GM18519 (cell line): ENCODE data around the gene METTL26.
A peak's percentile ranks its signal among the peaks of the same experiment; 100 is the strongest.
"Not testable (repeated sequence)": the region's sequence is repeated elsewhere in the genome, so short reads cannot be mapped to it uniquely, and the experiment has no call there.

Experiments used
- ATAC-seq: cut with Tn5 transposase; IDR thresholded peaks from one replicate; pipeline ENCODE4 v1.9.1; 2021; ENCODE audit warnings: mild to moderate bottlenecking, moderate library complexity; ENCODE audit not compliant: unreplicated experiment, low FRiP score

Gene METTL26

GRCh38 chr16:606656-607307, 29.3 kb downstream of the METTL26 start:
- ATAC-seq = no peak

GRCh38 chr16:603933-604332, 32.2 kb downstream of the METTL26 start:
- no peak for ATAC-seq

- no peak for ATAC-seq
Measured at GRCh38 chr16:600781-601180, 35.3 kb downstream of the METTL26 start.

GRCh38 chr16:598823-599739, 37.0 kb downstream of the METTL26 start:
- ATAC-seq = no peak

- not testable (repeated sequence) for ATAC-seq
Measured at GRCh38 chr16:597655-598054, 38.5 kb downstream of the METTL26 start.

- no peak for ATAC-seq
Measured at GRCh38 chr16:596736-597060, 39.4 kb downstream of the METTL26 start.

- no peak for ATAC-seq
Measured at GRCh38 chr16:595942-596735, 40.0 kb downstream of the METTL26 start.

- ATAC-seq = no peak
Measured at GRCh38 chr16:595094-595528, 41.0 kb downstream of the METTL26 start.

GRCh38 chr16:593807-594206, 42.3 kb downstream of the METTL26 start:
- no peak for ATAC-seq

GRCh38 chr16:593406-593805, 42.7 kb downstream of the METTL26 start:
- no peak for ATAC-seq

GRCh38 chr16:592518-593306, 43.4 kb downstream of the METTL26 start:
- no peak for ATAC-seq

- ATAC-seq = no peak
Measured at GRCh38 chr16:591892-592517, 44.1 kb downstream of the METTL26 start.

GRCh38 chr16:591231-591630, 44.9 kb downstream of the METTL26 start:
- no peak for ATAC-seq

GRCh38 chr16:590815-591200, 45.3 kb downstream of the METTL26 start:
- ATAC-seq = no peak

- no peak for ATAC-seq
Measured at GRCh38 chr16:590188-590814, 45.8 kb downstream of the METTL26 start.

- peak; percentile 51 for ATAC-seq
Measured at GRCh38 chr16:589658-590187, 46.4 kb downstream of the METTL26 start, which contains the start of gene RAB40C. TSS of gene RAB40C (plus strand) at chr16:590066. CDS start at chr16:590292, 226 bp downstream.

GRCh38 chr16:588889-589657, 47.0 kb downstream of the METTL26 start:
- ATAC-seq = peak; percentile 42

GRCh38 chr16:588639-588888, 47.5 kb downstream of the METTL26 start:
- ATAC-seq = peak; percentile 9
